Jurkat, Clone E6-1 (cell line): Measurements from ENCODE around the gene NEUROD1.

Source experiments
- DNase-seq: peaks from one replicate; pipeline ENCODE4 v3.0.0-alpha.2; 2011; ENCODE audit warnings: low read depth, low spot score
- H3K4me3 ChIP-seq: 2 replicates; pipeline ENCODE4 v1.5.1; 2011; ENCODE audit warnings: mild to moderate bottlenecking, low read length, control low read depth, moderate library complexity

The NEUROD1 gene

GRCh38 chr2:181649436-181649979 lies 30.8 kb downstream of the NEUROD1 start:
- DNase-seq: no peak
- no peak overlapping the region for H3K4me3 ChIP-seq

- no peak for DNase-seq
- no peak overlapping the region for H3K4me3 ChIP-seq
These were observed 31.7 kb downstream of the NEUROD1 start for GRCh38 chr2:181648478-181649155.

GRCh38 chr2:181646415-181646987 lies 33.8 kb downstream of the NEUROD1 start:
- no peak overlapping the region for H3K4me3 ChIP-seq
- DNase-seq: no peak

- no peak overlapping the region for H3K4me3 ChIP-seq
- no peak for DNase-seq
These were observed 37.2 kb downstream of the NEUROD1 start for GRCh38 chr2:181643151-181643550.

GRCh38 chr2:181642086-181642485 lies 38.2 kb downstream of the NEUROD1 start:
- DNase-seq: no peak

GRCh38 chr2:181639686-181640085 lies 40.6 kb downstream of the NEUROD1 start:
- no peak overlapping the region for H3K4me3 ChIP-seq
- DNase-seq: no peak

More at GRCh38 chr2:181642086-181642485, 38.2 kb downstream of the NEUROD1 start:
- no peak overlapping the region for H3K4me3 ChIP-seq

GRCh38 chr2:181632733-181633401 lies 47.5 kb downstream of the NEUROD1 start:
- H3K4me3 ChIP-seq: no peak overlapping the region
- DNase-seq: no peak

GRCh38 chr2:181628590-181629585 lies 51.4 kb downstream of the NEUROD1 start:
- DNase-seq: no peak
- H3K4me3 ChIP-seq: no peak overlapping the region

- DNase-seq: no peak
- no peak overlapping the region for H3K4me3 ChIP-seq
These were observed 52.8 kb downstream of the NEUROD1 start for GRCh38 chr2:181627545-181627944.

- H3K4me3 ChIP-seq: no peak overlapping the region
- DNase-seq: no peak
These were observed 53.6 kb downstream of the NEUROD1 start for GRCh38 chr2:181626671-181627070.
